Measurements from ENCODE around the gene ARHGAP26. TPM values are rescaled to one million over a fixed set of nuclear protein-coding genes. Genes with fewer than 3 reads are reported as not detected.

The ARHGAP26 gene
- total and polyA plus RNA-seq, 2 of the 4 experiments (the other 2 are of a cell fraction): 0.54 to 0.56 TPM

GRCh38 chr5:142763701-142764100 is 6.5 kb upstream of the ARHGAP26 start:
- Histone ChIP-seq H2BK120ac (ENCODE audit: low read depth, low read length) (no peak overlapping the region), H3K4me2 (ENCODE audit: low read depth, low read length) (no peak overlapping the region), H3K23ac (ENCODE audit: low read depth, low read length) (no peak overlapping the region), H4K91ac (ENCODE audit: insufficient read depth, low read depth, low read length) (no peak overlapping the region), H3K27ac (ENCODE audit: insufficient read depth, low read length) (no peak overlapping the region), H2BK15ac (ENCODE audit: low read depth, low read length) (no peak overlapping the region), H4K20me1 (ENCODE audit: insufficient read depth, low read length) (no peaks in the 10 kb centered on the region), H2BK20ac (ENCODE audit: low read depth, low read length) (no peak overlapping the region), H3K4ac (ENCODE audit: low read depth, low read length) (no peak overlapping the region), H3K4me1 (ENCODE audit: control insufficient read depth, insufficient read depth, low read length) (no peaks in the 10 kb centered on the region), H4K8ac (ENCODE audit: low read depth in 2 of 2, low read length in 2 of 2) (no peak overlapping the region), H3K56ac (ENCODE audit: extremely low read depth, insufficient read depth, low read length) (no peak overlapping the region), H3K9me1 (ENCODE audit: insufficient read depth, low read length) (no peaks in the 10 kb centered on the region), H3K79me1 (ENCODE audit: low read depth in 1 of 2, low read length in 2 of 2) (no peaks in the 10 kb centered on the region), H3K14ac (replicated peaks; ENCODE audit: low read depth, low read length) (no peak overlapping the region), H2AK9ac (replicated peaks; ENCODE audit: low read depth, low read length, poor library complexity) (no peak overlapping the region), H2BK5ac (ENCODE audit: low read depth, low read length, poor library complexity, severe bottlenecking) (no peak overlapping the region), H3K36me3 (ENCODE audit: control insufficient read depth, insufficient read depth, low read length) (no peaks in the 10 kb centered on the region), H3K9me3 (ENCODE audit: control insufficient read depth, insufficient read depth, low read length) (peaks cover 3% of the 10 kb centered on the region), H3K9ac (ENCODE audit: low read depth, low read length) (no peak overlapping the region), H2AK5ac (ENCODE audit: low read depth, low read length) (no peak overlapping the region), H2AFZ (replicated peaks; ENCODE audit: low read length, poor library complexity) (no peak overlapping the region), H3K27me3 (ENCODE audit: control insufficient read depth, insufficient read depth, low read length) (peaks cover 23% of the 10 kb centered on the region), H3K4me3 (ENCODE audit: insufficient read depth, low read depth, low read length) (no peak overlapping the region), H4K5ac (ENCODE audit: low read depth, low read length) (no peak overlapping the region), H3K18ac (ENCODE audit: low read depth, low read length) (no peak overlapping the region)
- dilution Hi-C loops (cut with HindIII; ENCODE audit: low sequenced_read_pairs, unreplicated experiment): no loop called here
- TF ChIP-seq FOS (IDR thresholded peaks at IDR 0.05; ENCODE audit: low read depth, low read length): no peak
- no peak for TF ChIP-seq RAD21 (IDR thresholded peaks at IDR 0.05; ENCODE audit: low read length)
- no peak for TF ChIP-seq RFX5 (IDR thresholded peaks at IDR 0.05; ENCODE audit: low read depth, low read length)
- TF ChIP-seq MXI1 (IDR thresholded peaks at IDR 0.05; ENCODE audit: borderline replicate concordance, low read depth, low read length): no peak
- no peak for TF ChIP-seq CHD1 (IDR thresholded peaks at IDR 0.05; ENCODE audit: low read depth, low read length)
- no peak for TF ChIP-seq POLR2A (IDR thresholded peaks at IDR 0.05; ENCODE audit: low read depth, low read length)
- no peak for TF ChIP-seq RCOR1 (IDR thresholded peaks at IDR 0.05; ENCODE audit: insufficient replicate concordance, low read length)
- TF ChIP-seq MAZ (IDR thresholded peaks at IDR 0.05; ENCODE audit: borderline replicate concordance, low read depth, low read length): no peak
- TF ChIP-seq CEBPB (IDR thresholded peaks at IDR 0.05; ENCODE audit: low read depth, low read length): no peak
- DNase-seq: no peak
- intact Hi-C loops (cut with micrococcal nuclease): no loop called here
- in situ Hi-C loops (cut with MboI; ENCODE audit: low sequenced_read_pairs): no loop called here
- no peak for ATAC-seq (ENCODE audit: low read depth)
- WGBS, 2 experiments (ENCODE audit: extremely low coverage in 2 of 2, insufficient read length in 1 of 2): no CpG with 5 or more reads among the region's 1 CpG
- ChIA-PET POLR2A (ENCODE audit: unreplicated experiment) (no interaction called here), CTCF (no interaction called here)
- BruUV-seq (replicated peaks): no TSS peak
